Stimulated activated CD8-positive, alpha-beta memory T cell treated with anti-CD3 and anti-CD28 coated beads, Interleukin-15, amount 100 ng/mL, for 4 hours (primary cell): ENCODE measurements around the gene ORAI2.
"Not testable (repeated sequence)": the region's sequence is repeated elsewhere in the genome, so short reads cannot be mapped to it uniquely, and the experiment has no call there.

Source experiments
- DNase-seq, 2 donors: peaks; one replicate each; pipeline ENCODE4 v3.0.0-alpha.2; 2020; ENCODE audit warnings: low read depth in 2 of 2

ORAI2 gene

DNA sequence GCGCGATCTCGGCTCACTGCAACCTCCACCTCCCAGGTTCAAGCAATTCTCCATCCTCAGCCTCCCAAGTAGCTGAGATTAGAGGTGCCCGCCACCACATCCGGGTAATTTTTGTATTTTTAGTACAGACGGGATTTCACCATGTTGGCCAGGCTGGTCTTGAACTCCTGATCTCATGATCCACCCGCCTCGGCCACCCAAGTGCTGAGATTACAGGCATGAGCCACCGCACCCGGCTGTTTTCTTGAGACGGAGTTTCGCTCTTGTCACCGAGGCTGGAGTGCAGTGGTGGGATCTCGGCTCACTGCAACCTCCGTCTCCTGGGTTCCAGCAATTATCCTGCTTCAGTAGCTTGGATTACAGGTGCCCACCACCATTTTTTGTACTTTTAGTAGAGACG lies 64.9 kb downstream of the ORAI2 start:
- DNase-seq: not testable (repeated sequence)

DNA sequence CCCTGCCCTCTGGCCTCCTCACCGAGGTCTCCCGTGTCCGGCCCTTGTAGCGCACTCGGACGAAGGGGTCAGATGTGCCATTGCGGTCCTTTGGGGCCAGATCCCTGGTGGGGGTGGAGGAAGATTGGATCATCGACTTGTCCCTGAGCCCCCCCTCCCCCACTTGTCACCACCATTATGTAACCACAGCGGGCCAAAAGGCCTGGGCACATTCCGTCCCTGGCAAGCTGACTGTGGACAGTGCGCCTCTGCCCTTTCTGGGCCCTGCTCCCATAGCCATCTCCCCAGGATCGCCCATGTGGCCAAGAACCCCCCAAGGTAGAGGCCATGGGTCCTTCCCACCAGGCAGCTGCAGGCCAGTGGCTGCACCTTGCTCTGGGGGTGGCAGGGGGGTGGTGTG lies 69.8 kb downstream of the ORAI2 start:
- DNase-seq: not testable (repeated sequence)

DNA sequence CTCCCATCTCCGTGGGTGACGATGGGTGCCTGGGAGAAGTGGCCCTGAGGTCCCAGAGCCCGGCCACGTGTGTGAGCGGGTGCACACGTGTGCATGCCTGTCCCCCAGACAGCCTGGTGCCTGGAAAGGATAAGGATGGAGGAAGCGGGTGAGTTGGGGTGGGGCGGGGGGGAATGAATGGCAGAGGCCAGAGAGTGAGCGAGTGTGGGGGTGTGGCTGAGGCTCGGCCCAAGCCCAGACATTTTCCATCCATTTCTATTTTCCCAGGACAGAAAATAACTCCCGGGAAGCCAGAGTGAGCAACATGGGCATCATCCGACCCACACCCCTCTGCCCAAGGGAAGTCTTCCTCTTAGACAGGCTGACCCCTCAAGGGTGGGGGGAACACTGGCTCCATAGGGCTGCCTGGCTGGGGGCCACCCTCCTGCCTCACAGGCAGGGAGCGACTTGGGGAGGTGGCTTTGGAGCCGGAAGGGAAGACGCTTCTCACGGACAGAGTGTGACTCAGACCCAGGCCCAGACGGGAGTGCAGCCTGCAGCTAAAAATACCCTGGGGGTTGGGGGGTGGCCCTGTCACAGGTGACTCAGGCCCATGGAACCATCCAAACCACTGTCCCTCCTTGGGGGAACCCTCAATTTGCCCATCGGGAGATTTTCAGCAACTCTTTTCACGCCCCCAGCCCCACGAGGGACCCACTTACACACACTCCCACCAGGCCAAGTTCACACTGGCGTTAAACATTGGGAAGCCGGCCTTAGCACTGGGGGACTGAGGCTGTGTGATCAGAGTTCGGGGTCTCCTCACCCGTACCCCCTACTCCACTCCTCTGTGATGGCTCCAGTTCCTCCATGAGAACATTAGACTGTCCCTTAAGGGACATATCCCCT lies 72.2 kb downstream of the ORAI2 start:
- not testable (repeated sequence) for DNase-seq
